GM13976 (cell line): ENCODE measurements around the gene PTPRR.

Experiments used
- DNase-seq: peaks from one replicate; pipeline ENCODE4 v3.0.0; 2012; ENCODE audit warnings: low spot score
- in situ Hi-C: fragments of 300-500 bp; cut with MboI; formaldehyde crosslinking; loops from one replicate; pipeline ENCODE4 v1.12.0; 2022; ENCODE audit warnings: low sequenced_read_pairs, mixed read lengths, inconsistent platforms; ENCODE audit not compliant: unreplicated experiment
- TF ChIP-seq, protein P1 (sequence below): IDR thresholded peaks from 2 replicates; pipeline ENCODE4 v1.5.1; 2012; ENCODE audit warnings: borderline replicate concordance, mild to moderate bottlenecking; ENCODE audit not compliant: insufficient read depth; ENCODE audit errors: extremely low read depth, missing control alignments, control extremely low read depth

Gene PTPRR

DNA sequence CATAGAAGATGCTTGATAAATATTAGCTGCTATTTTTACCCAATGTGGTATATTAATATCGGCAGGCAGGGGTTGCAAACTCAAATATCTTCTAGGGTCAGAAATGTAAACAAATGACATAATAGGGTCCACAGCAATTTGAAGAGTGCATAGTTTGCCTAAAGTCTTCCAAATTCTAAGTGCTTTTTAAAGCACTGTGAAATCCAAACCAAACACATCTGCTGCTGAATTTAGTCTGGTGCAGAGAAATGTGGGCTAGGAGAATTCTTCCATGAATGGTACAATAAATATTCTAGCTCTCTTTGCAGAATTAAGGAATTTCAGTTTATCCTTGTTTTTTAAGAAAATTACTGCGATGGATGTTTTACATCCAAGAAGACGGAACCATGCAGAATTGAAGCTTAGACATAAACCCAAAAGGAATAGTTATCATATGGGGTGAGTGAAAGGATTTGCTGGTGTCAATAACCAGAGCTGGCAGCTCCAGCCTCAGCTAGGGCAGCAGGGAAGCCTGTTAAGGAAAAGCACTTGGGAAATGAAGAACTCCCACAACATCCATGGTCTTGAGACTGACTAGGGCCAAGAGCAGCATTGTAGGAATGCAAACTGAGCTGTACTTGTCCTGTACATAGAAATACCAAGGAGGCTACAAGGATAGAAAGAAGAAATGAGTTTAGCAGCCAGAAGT, 65.5 kb downstream of the PTPRR start:
- in situ Hi-C loops, result no loop called here
- TF ChIP-seq, protein P1, sequence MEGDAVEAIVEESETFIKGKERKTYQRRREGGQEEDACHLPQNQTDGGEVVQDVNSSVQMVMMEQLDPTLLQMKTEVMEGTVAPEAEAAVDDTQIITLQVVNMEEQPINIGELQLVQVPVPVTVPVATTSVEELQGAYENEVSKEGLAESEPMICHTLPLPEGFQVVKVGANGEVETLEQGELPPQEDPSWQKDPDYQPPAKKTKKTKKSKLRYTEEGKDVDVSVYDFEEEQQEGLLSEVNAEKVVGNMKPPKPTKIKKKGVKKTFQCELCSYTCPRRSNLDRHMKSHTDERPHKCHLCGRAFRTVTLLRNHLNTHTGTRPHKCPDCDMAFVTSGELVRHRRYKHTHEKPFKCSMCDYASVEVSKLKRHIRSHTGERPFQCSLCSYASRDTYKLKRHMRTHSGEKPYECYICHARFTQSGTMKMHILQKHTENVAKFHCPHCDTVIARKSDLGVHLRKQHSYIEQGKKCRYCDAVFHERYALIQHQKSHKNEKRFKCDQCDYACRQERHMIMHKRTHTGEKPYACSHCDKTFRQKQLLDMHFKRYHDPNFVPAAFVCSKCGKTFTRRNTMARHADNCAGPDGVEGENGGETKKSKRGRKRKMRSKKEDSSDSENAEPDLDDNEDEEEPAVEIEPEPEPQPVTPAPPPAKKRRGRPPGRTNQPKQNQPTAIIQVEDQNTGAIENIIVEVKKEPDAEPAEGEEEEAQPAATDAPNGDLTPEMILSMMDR, result no peak
- no peak for DNase-seq

DNA sequence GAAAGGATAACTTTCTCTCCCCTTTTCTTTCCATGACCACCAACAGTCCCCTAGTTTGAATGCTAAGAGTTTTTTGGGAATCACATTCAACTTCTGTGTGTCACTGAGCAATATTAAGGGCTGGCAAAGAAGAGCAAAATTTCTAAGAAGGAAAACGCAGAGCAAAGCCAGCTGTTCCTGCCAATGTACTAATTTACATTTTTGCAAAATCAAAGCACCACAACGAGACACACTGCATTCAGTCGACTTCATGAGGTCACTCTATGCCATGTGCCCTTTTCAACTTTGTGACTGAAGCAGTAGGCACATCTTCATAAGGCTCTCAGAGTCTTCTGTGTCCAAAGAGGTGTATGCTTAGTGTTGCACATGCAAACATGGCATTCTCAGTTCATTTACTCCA, 66.4 kb downstream of the PTPRR start:
- TF ChIP-seq, protein P1, result no peak
- DNase-seq, result no peak
- in situ Hi-C loops, result no loop called here

DNA sequence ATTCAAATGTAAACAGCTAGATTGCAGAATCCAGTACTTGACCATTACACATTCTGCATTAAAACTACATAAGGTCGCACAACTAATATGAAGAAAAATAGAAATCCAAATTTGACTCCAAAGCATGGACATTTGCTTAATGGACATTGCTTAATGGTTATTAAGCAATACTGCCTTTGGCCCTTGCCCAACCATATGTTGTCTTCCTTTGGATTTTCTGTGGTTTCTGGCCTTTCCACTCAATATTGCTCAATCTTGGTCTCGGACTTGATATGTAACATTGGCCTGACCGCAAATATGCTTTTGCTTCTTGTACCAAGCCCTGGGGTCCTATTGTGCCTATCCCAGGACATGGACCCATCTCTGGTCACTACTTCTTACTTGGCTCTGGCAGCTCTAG, 67.2 kb downstream of the PTPRR start:
- no peak for DNase-seq
- TF ChIP-seq, protein P1, result no peak
- in situ Hi-C loops, result no loop called here

DNA sequence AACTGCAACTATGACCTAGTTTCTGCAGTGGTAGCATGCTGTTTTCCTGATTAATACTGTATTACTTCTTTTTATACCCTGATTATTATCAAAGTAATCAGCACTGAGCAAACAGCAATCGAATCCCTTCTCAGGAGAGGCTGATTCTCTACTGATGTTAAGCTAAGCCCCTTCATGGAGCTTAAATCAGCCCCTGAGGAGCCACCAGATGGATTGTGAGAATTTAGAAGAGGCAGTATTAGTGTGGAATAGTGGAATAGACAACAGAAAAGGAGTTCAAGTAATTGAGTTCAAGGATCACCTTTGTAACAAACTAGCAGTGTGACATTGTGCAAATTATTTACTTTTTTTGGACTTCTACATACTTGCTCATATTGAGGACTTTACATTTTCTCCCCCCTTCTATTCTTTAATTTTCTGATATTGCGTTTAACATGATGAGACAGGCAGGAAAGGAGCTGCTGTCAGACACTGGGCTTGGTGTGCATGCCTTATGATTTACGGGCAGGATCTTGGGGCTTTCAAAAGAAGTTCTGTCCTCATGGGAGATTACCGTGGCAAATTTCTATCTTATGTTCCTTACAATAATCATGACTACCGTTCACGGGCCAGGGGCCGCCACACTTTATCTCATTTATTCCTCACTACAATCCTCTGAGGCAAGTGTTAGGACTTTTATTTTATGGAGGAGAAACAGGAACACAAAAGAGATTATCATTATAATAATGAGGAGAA, 68.0 kb downstream of the PTPRR start:
- TF ChIP-seq, protein P1, result no peak
- in situ Hi-C loops, result no loop called here
- DNase-seq, result no peak

DNA sequence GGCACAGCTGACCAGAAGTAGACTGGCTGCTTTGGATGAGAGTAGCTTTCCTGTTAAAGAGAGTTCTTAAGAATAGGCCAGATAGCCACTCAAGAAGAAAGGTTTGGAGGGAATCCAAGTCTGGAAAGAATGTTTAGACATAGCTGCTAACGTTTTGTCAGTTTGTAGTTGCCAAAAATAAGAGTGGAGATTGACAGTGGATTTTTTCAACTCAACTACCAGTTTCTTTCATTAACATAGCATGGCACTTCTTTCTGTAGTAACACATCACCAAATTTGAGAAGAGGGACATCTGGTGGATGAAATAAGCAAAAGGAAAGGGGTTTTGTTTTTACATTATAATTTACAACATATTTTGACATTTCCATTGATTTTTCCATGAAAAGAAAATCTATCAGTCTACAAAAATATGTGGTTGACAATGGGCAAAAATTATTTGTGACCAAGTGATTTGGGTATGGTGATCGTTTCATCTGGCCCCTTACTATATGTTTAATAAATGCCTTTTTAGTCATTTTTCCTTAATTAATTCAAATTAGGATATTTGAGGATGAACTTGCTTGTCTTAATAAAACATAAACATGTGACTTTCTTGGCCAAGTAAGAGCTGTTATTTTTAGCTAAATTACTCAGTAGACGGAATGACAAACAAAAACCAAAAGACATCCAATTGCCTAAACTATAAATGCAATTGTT, 71.1 kb downstream of the PTPRR start:
- DNase-seq, result no peak
- in situ Hi-C loops, result no loop called here
- TF ChIP-seq, protein P1, result no peak

DNA sequence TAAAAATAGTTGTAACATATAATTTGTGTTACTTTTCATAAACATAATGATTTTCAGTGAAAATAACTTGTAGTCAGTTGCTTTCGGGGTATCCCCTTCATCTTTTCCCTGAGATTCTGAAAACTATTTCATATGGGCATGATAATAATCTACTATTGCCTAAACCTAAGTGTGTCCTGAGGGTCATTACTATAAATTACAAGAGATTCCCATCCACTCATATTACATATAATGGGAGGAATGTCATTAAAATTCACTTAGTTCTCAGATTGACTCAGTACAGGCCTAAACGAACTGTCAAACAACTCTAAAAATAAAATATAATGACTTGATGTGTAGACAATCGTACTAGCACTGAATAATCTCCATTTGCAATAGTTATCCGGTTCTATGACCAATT, 72.7 kb downstream of the PTPRR start:
- no peak for DNase-seq
- TF ChIP-seq, protein P1, result no peak
- in situ Hi-C loops, result no loop called here
